ENCODE results near the gene WDPCP. TPM values are rescaled to one million over a fixed set of nuclear protein-coding genes. Genes with fewer than 3 reads are reported as not detected.

WDPCP gene
- total and polyA plus RNA-seq, 2 of the 8 experiments (the other 6 are each of a cell fraction or from before 2014, with no cell fraction given) = 9.3 to 25.8 TPM

DNA sequence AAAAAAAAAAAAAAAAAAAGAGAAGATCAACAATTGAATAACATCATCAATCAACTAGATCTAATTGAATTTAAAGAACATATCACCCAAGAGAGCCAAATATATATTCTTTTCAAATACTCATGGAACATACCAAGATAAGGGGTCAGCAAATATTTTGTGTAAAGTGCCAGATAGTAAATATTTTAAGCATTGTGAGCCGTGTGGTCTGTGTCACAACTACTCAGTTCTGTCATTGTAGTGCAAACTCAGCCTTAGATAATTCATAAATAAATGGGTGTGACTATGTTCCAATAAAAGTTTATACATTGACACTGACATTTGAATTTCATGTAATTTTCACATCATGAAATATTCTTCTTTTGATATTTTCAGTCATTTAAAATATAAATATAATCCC is 491.8 kb downstream of the WDPCP start:
- Histone ChIP-seq H4K8ac (ENCODE audit: extremely low read depth, insufficient read depth, low read length) (no peak overlapping the region), H4K5ac (ENCODE audit: insufficient read length, low read depth, low read length) (no peak overlapping the region), H3K23ac (ENCODE audit: insufficient read length) (no peak overlapping the region), H3K79me1 (ENCODE audit: low read depth, low read length) (no peaks in the 10 kb centered on the region), H2BK15ac (ENCODE audit: low read length) (no peak overlapping the region), H3K4me1 (replicated peaks in 1 of 4; ENCODE audit: control insufficient read depth in 3 of 4, insufficient read depth in 4 of 4, low read length in 3 of 4) (no peaks in the 10 kb centered on the region), H3K27ac (ENCODE audit: low read depth, low read length) (no peak overlapping the region), H3K14ac (ENCODE audit: insufficient read length) (no peak overlapping the region), H3K56ac (replicated peaks; ENCODE audit: insufficient read length, low read depth, low read length) (no peak overlapping the region), H3K4me3 (ENCODE audit: extremely low read depth in 1 of 4, insufficient read depth in 2 of 4, low read depth in 3 of 4, low read length in 4 of 4) (no peak overlapping the region), H3K18ac (ENCODE audit: extremely low read depth, low read length) (no peak overlapping the region), H2BK20ac (ENCODE audit: low read length) (no peak overlapping the region), H3K23me2 (ENCODE audit: low read depth, low read length) (no peaks in the 10 kb centered on the region), H3K79me2 (ENCODE audit: control insufficient read depth in 1 of 2, insufficient read depth in 2 of 2, low read length in 2 of 2) (no peaks in the 10 kb centered on the region), H2BK12ac (ENCODE audit: low read depth, low read length) (no peak overlapping the region), H2BK5ac (ENCODE audit: low read depth, low read length) (no peak overlapping the region), H3K9ac (replicated peaks in 1 of 4; ENCODE audit: extremely low read depth in 1 of 4, low read depth in 3 of 4, low read length in 3 of 4) (no peak overlapping the region), H3K4ac (replicated peaks; ENCODE audit: insufficient read length, low read depth, low read length) (no peak overlapping the region), H2AFZ (ENCODE audit: low read length) (no peak overlapping the region), H2BK120ac (replicated peaks; ENCODE audit: low read depth, low read length) (no peak overlapping the region), H4K20me1 (replicated peaks in 1 of 2; ENCODE audit: control insufficient read depth in 1 of 2, insufficient read depth in 2 of 2, low read length in 2 of 2) (no peaks in the 10 kb centered on the region), H2AK5ac (ENCODE audit: low read depth, low read length) (no peak overlapping the region), H3K9me3 (ENCODE audit: insufficient read depth in 2 of 2, low read depth in 1 of 2, low read length in 1 of 2) (no peaks in the 10 kb centered on the region), H3K4me2 (ENCODE audit: insufficient read depth in 1 of 2, low read depth in 2 of 2, low read length in 2 of 2) (no peak overlapping the region), H3K27me3 (replicated peaks in 1 of 4; ENCODE audit: control insufficient read depth in 3 of 4, extremely low read depth in 1 of 4, insufficient read depth in 3 of 4, low read length in 3 of 4) (no peaks in the 10 kb centered on the region), H3K36me3 (ENCODE audit: control insufficient read depth in 2 of 4, insufficient read depth in 4 of 4, low read length in 3 of 4) (no peaks in the 10 kb centered on the region), H4K91ac (replicated peaks; ENCODE audit: insufficient read length, low read length) (no peak overlapping the region)
- 79% methylated on average over 1 of the region's 1 CpG; no CpG with 5 or more reads in 1 of the 2 experiments for WGBS, 2 experiments (ENCODE audit: extremely low coverage in 1 of 2, insufficient coverage in 1 of 2, insufficient read length in 1 of 2, insufficient replicate concordance in 2 of 2, low coverage in 1 of 2, low lambda C conversion rate in 2 of 2, missing lambda C conversion rate in 1 of 2)
- POLR2A ChIA-PET (ENCODE audit: partially characterized antibody) = no interaction called here
- CTCF ChIA-PET (ENCODE audit: partially characterized antibody) = no interaction called here
- no peak for DNase-seq (ENCODE audit: low read depth in 1 of 2, low spot score in 2 of 2)
- no peak for FAIRE-seq
- TF ChIP-seq FOSL1 (IDR thresholded peaks at IDR 0.05; ENCODE audit: insufficient read depth, low read depth, low read length) (no peak), CHD2 (IDR thresholded peaks at IDR 0.05; ENCODE audit: low read length) (no peak), HDAC2 (IDR thresholded peaks at IDR 0.05; ENCODE audit: borderline replicate concordance in 1 of 2, low read depth in 2 of 2, low read length in 2 of 2) (no peak), TAF1 (IDR thresholded peaks at IDR 0.05; ENCODE audit: low read depth, low read length) (no peak), MAFK (IDR thresholded peaks at IDR 0.05; ENCODE audit: low read depth, low read length) (no peak), BRCA1 (IDR thresholded peaks at IDR 0.05; ENCODE audit: low read depth, low read length) (no peak), CHD1 (IDR thresholded peaks at IDR 0.05; ENCODE audit: low read depth, low read length) (no peak)
- TF ChIP-seq, protein P1, sequence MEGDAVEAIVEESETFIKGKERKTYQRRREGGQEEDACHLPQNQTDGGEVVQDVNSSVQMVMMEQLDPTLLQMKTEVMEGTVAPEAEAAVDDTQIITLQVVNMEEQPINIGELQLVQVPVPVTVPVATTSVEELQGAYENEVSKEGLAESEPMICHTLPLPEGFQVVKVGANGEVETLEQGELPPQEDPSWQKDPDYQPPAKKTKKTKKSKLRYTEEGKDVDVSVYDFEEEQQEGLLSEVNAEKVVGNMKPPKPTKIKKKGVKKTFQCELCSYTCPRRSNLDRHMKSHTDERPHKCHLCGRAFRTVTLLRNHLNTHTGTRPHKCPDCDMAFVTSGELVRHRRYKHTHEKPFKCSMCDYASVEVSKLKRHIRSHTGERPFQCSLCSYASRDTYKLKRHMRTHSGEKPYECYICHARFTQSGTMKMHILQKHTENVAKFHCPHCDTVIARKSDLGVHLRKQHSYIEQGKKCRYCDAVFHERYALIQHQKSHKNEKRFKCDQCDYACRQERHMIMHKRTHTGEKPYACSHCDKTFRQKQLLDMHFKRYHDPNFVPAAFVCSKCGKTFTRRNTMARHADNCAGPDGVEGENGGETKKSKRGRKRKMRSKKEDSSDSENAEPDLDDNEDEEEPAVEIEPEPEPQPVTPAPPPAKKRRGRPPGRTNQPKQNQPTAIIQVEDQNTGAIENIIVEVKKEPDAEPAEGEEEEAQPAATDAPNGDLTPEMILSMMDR (IDR thresholded peaks at IDR 0.05; ENCODE audit: control extremely low read depth in 1 of 3, insufficient read depth in 1 of 3, low read depth in 1 of 3, low read length in 3 of 3) = no peak
